GM18499 (cell line): ENCODE measurements around the gene RIN1.

Source experiments
- ATAC-seq: cut with Tn5 transposase; IDR thresholded peaks from one replicate; pipeline ENCODE4 v1.9.1; 2021; ENCODE audit warnings: moderate number of reproducible peaks; ENCODE audit not compliant: insufficient read depth, unreplicated experiment

The RIN1 gene

GRCh38 chr11:66286699-66287098 lies 49.5 kb downstream of the RIN1 start:
- no peak for ATAC-seq

- no peak for ATAC-seq
These were observed 50.8 kb downstream of the RIN1 start for GRCh38 chr11:66285250-66285947.

DNA sequence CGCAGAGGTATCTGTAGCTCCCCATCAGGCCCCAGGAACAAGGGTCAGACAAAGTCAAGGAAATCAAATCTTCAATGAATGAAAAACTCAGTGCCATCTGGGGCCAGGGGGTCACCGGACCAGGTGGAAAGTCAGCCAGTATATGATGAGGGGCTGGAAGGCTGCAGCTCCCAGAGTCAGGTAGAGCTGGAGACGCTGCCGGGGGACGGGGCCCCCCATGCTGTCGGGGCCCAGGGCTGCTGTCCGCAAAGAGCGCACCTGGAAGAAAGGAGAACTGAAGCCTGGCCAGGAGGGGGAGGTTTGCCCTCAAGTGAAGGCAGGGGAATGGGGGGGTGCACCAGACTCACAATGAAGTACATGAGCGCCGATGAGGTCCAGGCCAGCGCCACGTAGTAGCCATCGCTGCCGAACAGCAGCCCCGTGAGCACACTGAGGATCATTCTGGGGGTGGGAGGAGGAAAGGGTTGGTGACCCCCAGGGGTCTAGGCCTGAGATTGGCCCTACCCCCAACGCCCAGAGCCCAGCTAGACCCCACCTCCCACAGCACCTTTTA lies 51.6 kb downstream of the RIN1 start:
- ATAC-seq, result no peak

DNA sequence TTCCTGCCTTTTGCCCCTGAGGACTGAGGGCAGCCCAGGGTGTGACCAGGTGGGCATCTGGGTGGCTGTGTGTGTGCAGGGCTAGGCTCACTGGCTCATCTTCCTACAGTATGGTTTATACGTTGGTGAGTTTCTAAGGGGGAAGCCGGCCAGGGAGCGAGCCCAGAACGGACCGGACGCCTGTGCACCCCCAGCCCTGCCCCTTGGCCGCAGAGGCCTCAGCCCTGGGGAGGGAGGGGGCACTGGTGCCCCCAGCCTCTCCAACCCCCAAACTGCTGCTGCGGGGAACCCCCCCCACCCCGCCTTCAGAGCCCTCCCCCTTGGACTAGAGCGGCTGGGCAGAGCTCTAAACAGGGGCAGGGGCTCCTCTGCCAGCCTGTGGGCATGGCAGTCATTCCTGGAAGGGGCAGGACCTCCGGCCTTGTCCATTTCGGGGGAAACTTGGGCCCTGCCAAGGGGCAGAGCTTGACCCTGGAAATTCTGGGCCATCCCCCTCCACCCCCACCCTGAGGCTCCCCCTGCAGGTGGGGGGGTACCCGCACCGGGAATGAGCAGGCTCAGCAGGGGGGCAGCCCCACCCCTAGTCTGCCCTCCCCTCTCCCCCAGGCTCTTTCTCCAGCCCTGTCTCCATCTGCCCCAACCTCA lies 52.7 kb downstream of the RIN1 start:
- no peak for ATAC-seq

DNA sequence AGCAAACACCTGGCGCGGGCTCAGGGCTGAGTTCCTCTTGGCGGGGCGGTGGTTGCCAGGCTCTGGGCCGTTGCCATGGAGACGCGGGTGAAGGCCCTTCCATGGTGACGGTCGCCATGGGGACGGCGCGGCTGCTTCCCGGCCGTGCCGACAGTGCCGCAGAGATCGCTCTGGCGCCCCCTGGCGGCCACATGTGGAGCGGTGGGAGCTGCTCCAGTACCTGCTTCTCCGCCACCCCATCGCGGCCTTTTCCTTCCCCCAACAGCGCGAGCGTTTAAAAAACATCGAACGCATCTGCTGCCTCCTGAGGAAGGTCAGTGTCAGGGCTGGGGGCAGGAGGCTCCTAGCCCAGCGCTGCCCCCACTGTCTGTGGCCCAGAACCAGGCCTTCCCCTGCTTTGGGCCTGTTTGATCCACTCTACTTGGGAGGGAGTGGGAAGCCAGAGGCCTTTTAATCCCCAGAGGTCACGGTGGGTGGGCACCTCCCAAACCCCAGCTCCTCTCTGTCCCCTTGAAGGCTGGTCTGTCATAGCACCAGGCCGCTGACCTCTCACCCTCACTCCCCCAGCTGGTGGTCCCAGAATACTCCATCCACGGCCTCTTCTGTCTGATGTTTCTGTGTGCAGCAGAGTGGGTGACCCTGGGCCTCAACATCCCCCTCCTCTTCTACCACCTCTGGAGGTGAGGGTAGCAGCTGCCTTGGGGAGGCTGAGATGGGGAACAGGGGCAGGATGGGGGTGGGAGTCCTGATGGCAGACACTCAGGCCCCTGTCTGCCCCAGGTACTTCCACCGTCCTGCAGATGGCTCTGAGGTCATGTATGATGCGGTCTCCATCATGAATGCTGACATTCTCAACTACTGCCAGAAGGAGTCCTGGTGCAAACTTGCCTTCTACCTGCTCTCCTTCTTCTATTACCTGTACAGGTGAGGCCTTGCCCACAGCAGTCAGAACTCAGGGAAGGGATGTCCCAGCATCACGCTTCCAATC lies 53.5 kb downstream of the RIN1 start:
- ATAC-seq, result peak; percentile 53
